ENCODE results near the gene SMAD5. TPM values are rescaled to one million over a fixed set of nuclear protein-coding genes. Genes with fewer than 3 reads are reported as not detected.

SMAD5 gene
- total and polyA plus RNA-seq, 2 experiments from 2014 or later: 34.4 to 68.8 TPM

DNA sequence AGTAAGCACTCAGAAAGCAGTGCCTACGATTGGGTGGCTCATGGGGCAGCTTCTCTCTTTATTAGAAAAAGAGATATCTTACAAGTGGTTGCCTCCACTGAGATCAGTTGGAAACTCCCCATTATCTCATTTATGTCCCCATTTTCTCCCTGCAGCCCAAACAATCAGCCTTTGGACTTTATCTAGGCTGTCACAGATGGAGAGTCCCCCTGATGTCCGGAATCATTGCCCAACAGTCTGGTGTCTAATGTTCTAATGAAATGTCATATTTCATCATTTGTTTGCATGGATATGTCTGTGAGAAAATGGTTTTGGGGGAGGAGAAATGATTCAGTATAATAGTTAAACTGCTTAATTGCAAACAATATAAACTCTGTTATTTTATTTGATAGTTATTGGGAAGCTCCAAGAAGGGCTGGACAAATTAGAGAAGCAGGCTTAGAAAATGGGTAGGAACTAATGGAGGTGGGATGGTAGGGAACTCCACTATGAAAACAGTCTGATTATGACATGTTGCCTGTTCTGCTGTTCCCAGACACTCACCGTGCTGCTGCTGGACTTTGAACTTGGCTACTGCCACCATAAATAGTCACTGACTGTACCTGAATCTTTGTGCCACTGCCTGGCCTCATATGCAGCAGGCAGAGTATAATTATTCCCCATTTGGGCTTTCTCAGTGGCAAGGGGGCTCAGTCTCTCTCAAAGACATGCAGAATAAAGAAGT is 38.3 kb upstream of the SMAD5 start:
- Histone ChIP-seq H3K9me3 (ENCODE audit: low read depth) (no peaks in the 10 kb centered on the region), H2AFZ (no peak overlapping the region), H3K79me2 (no peaks in the 10 kb centered on the region), H3K27ac (peak overlapping the region; percentile 83), H3K27me3 (no peaks in the 10 kb centered on the region), H3K4me3 (no peak overlapping the region), H3K36me3 (replicated peaks; ENCODE audit: insufficient read depth, low read depth) (no peaks in the 10 kb centered on the region), H4K20me1 (ENCODE audit: insufficient read depth, poor library complexity, severe bottlenecking) (no peaks in the 10 kb centered on the region), H3K4me2 (peak overlapping the region; percentile 44), H3K4me1 (ENCODE audit: insufficient read depth) (peaks cover 14% of the 10 kb centered on the region), H3K9me2 (replicated peaks; ENCODE audit: insufficient read depth) (no peaks in the 10 kb centered on the region)
- WGBS (ENCODE audit: low lambda C conversion rate, missing lambda C conversion rate): 62% methylated on average over 3 of the region's 3 CpGs
- peak; percentile 61 for DNase-seq (ENCODE audit: low spot score)
- TF ChIP-seq EZH2phosphoT487 (IDR thresholded peaks at IDR 0.05; ENCODE audit: low read depth, severe bottlenecking, unreplicated experiment): no peak

DNA sequence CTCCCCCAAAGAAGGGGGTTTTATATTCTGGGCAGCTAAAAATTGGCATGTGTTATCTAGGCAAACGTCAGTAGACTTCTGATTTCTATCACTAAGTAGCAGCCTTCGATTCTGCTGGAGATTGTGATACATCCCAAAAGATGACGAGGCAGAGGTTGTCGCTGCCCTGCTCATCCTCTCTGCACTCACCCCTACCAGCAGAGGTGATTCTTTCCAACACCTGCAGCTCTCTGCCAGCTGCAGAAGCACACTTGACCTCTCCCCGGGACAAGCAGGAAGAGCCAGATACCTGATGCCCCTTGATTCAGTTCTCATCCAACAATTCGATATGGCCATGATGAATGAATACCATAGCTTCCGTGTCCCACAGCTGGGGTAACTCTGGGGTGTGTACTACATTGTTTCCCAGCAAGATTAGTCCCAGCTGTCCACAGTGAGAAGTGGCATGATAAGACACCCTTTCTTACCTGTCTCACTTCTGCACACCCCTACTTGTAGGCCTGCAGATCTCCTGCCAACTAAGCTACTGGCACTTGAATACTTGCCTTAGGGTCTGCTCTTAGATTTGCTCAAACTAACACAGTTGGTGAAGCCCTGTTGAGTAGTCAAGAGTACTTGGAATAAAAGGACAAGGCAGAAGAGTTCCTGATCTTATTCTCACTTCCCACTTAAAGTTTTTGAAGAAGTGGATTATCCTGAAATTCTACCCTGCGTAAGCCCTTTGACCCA is 37.6 kb upstream of the SMAD5 start:
- peak overlapping the region; percentile 83 for H3K27ac ChIP-seq
- TF ChIP-seq EZH2 (IDR thresholded peaks at IDR 0.05; ENCODE audit: borderline replicate concordance) (no peak), EZH2phosphoT487 (IDR thresholded peaks at IDR 0.05; ENCODE audit: low read depth, severe bottlenecking, unreplicated experiment) (no peak)
- TF ChIP-seq, protein P1, sequence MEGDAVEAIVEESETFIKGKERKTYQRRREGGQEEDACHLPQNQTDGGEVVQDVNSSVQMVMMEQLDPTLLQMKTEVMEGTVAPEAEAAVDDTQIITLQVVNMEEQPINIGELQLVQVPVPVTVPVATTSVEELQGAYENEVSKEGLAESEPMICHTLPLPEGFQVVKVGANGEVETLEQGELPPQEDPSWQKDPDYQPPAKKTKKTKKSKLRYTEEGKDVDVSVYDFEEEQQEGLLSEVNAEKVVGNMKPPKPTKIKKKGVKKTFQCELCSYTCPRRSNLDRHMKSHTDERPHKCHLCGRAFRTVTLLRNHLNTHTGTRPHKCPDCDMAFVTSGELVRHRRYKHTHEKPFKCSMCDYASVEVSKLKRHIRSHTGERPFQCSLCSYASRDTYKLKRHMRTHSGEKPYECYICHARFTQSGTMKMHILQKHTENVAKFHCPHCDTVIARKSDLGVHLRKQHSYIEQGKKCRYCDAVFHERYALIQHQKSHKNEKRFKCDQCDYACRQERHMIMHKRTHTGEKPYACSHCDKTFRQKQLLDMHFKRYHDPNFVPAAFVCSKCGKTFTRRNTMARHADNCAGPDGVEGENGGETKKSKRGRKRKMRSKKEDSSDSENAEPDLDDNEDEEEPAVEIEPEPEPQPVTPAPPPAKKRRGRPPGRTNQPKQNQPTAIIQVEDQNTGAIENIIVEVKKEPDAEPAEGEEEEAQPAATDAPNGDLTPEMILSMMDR (IDR thresholded peaks at IDR 0.05; ENCODE audit: poor library complexity): no peak
- no peaks in the 10 kb centered on the region for H3K9me3 ChIP-seq (ENCODE audit: low read depth)
- no peak for DNase-seq (ENCODE audit: low spot score)
- H3K4me3 ChIP-seq: no peak overlapping the region
- H2AFZ ChIP-seq: no peak overlapping the region
- H4K20me1 ChIP-seq (ENCODE audit: insufficient read depth, poor library complexity, severe bottlenecking): no peaks in the 10 kb centered on the region
- H3K79me2 ChIP-seq: no peaks in the 10 kb centered on the region
- peaks cover 14% of the 10 kb centered on the region for H3K4me1 ChIP-seq (ENCODE audit: insufficient read depth)
- peak overlapping the region; percentile 44 for H3K4me2 ChIP-seq
- H3K9me2 ChIP-seq (replicated peaks; ENCODE audit: insufficient read depth): no peaks in the 10 kb centered on the region
- WGBS (ENCODE audit: low lambda C conversion rate, missing lambda C conversion rate): 83% methylated on average over 8 of the region's 8 CpGs
- no peaks in the 10 kb centered on the region for H3K27me3 ChIP-seq
- H3K36me3 ChIP-seq (replicated peaks; ENCODE audit: insufficient read depth, low read depth): no peaks in the 10 kb centered on the region

DNA sequence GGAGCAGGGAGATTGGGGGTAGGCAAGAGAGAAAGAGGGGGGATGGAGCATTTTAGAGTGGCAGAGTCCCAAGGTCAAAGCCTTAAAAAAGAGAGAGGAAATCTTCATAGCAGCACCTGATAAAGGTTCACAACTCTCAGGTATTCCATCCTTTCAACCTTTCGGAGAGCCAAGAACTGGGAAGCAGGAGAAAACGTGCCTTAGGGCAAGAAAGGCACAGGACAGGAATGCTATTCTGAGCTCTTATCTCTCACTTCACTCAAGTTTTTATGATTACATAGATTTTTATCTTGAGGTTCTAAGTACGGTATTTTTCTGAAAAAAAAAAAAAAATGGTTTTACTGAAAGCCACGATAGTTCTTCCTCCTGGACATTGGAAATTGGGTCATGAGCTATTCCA is 34.5 kb upstream of the SMAD5 start:
- H3K4me1 ChIP-seq (ENCODE audit: insufficient read depth): peaks cover 14% of the 10 kb centered on the region
- H3K36me3 ChIP-seq (replicated peaks; ENCODE audit: insufficient read depth, low read depth): no peaks in the 10 kb centered on the region
- no peaks in the 10 kb centered on the region for H3K27me3 ChIP-seq
- no peak for DNase-seq (ENCODE audit: low spot score)
- H3K9me2 ChIP-seq (replicated peaks; ENCODE audit: insufficient read depth): no peaks in the 10 kb centered on the region
- 30% methylated on average over 4 of the region's 4 CpGs for WGBS (ENCODE audit: low lambda C conversion rate, missing lambda C conversion rate)
- H3K27ac ChIP-seq: peak overlapping the region; percentile 31
- TF ChIP-seq, protein P1 (IDR thresholded peaks at IDR 0.05; ENCODE audit: poor library complexity): no peak
- no peak overlapping the region for H3K4me3 ChIP-seq
- no peaks in the 10 kb centered on the region for H3K9me3 ChIP-seq (ENCODE audit: low read depth)
- H2AFZ ChIP-seq: no peak overlapping the region
- H4K20me1 ChIP-seq (ENCODE audit: insufficient read depth, poor library complexity, severe bottlenecking): no peaks in the 10 kb centered on the region
- H3K79me2 ChIP-seq: no peaks in the 10 kb centered on the region
- peak overlapping the region; percentile 5 for H3K4me2 ChIP-seq

DNA sequence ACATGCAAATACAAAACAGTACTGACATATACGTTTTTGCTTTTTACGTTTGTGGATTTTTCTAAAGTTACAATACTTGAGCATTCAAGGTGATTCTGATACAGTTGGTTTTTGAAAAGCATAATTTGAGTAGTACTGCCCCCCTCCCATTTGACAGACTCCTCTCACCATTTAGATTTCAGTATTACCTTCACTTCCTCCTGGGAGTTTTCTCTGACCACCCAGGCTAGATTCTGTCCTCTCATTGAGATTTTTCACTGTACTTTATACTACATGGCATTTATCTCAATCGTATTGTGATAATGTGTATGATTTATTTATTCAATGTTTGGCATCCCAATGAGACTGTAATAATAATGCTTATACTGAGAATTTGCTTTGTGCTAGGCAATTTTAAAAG is 32.8 kb upstream of the SMAD5 start:
- Histone ChIP-seq H3K27ac (no peak overlapping the region), H2AFZ (no peak overlapping the region), H3K4me2 (no peak overlapping the region), H3K79me2 (no peaks in the 10 kb centered on the region), H3K36me3 (replicated peaks; ENCODE audit: insufficient read depth, low read depth) (no peaks in the 10 kb centered on the region), H4K20me1 (ENCODE audit: insufficient read depth, poor library complexity, severe bottlenecking) (no peaks in the 10 kb centered on the region), H3K4me3 (no peak overlapping the region), H3K27me3 (no peaks in the 10 kb centered on the region), H3K9me2 (replicated peaks; ENCODE audit: insufficient read depth) (no peaks in the 10 kb centered on the region), H3K4me1 (ENCODE audit: insufficient read depth) (peaks cover 22% of the 10 kb centered on the region), H3K9me3 (ENCODE audit: low read depth) (no peaks in the 10 kb centered on the region)
- TF ChIP-seq EZH2 (IDR thresholded peaks at IDR 0.05; ENCODE audit: borderline replicate concordance): no peak
- TF ChIP-seq EZH2phosphoT487 (IDR thresholded peaks at IDR 0.05; ENCODE audit: low read depth, severe bottlenecking, unreplicated experiment): no peak
- TF ChIP-seq, protein P1 (IDR thresholded peaks at IDR 0.05; ENCODE audit: poor library complexity): no peak
- no peak for DNase-seq (ENCODE audit: low spot score)
- 93% methylated on average over 3 of the region's 3 CpGs for WGBS (ENCODE audit: low lambda C conversion rate, missing lambda C conversion rate)
